ENCODE results near the gene B3GAT1.

B3GAT1 gene

GRCh38 chr11:134392953-134393615, 19.0 kb downstream of the B3GAT1 start:
- no peak overlapping the region for H3K27ac Mint-ChIP-seq

GRCh38 chr11:134391656-134392055, 20.4 kb downstream of the B3GAT1 start:
- Mint-ChIP-seq H3K9me3 (no peaks in the 10 kb centered on the region), H3K27me3 (peaks cover 1% of the 10 kb centered on the region)

More at GRCh38 chr11:134392953-134393615, 19.0 kb downstream of the B3GAT1 start:
- no peaks in the 10 kb centered on the region for H3K36me3 Mint-ChIP-seq
- no peaks in the 10 kb centered on the region for H3K9me3 Mint-ChIP-seq
- peaks cover 3% of the 10 kb centered on the region for H3K27me3 Mint-ChIP-seq
- H3K4me3 Mint-ChIP-seq, result no peak overlapping the region
- H3K4me1 Mint-ChIP-seq, result no peaks in the 10 kb centered on the region

GRCh38 chr11:134390706-134391569, 21.1 kb downstream of the B3GAT1 start:
- Mint-ChIP-seq H3K9me3 (no peaks in the 10 kb centered on the region), H3K4me3 (no peak overlapping the region), H3K27ac (no peak overlapping the region), H3K36me3 (no peaks in the 10 kb centered on the region), H3K4me1 (peaks cover 15% of the 10 kb centered on the region), H3K27me3 (peaks cover 4% of the 10 kb centered on the region)

More at GRCh38 chr11:134391656-134392055, 20.4 kb downstream of the B3GAT1 start:
- Mint-ChIP-seq H3K4me1 (peaks cover 8% of the 10 kb centered on the region), H3K36me3 (no peaks in the 10 kb centered on the region), H3K4me3 (no peak overlapping the region), H3K27ac (no peak overlapping the region)

- Mint-ChIP-seq H3K27ac (no peak overlapping the region), H3K36me3 (no peaks in the 10 kb centered on the region), H3K4me1 (peaks cover 18% of the 10 kb centered on the region)
Observed at GRCh38 chr11:134389464-134390180, 22.4 kb downstream of the B3GAT1 start.

GRCh38 chr11:134388590-134388989, 23.5 kb downstream of the B3GAT1 start:
- peaks cover 18% of the 10 kb centered on the region for H3K4me1 Mint-ChIP-seq
- H3K27me3 Mint-ChIP-seq, result peaks cover 7% of the 10 kb centered on the region
- no peaks in the 10 kb centered on the region for H3K36me3 Mint-ChIP-seq

More at GRCh38 chr11:134389464-134390180, 22.4 kb downstream of the B3GAT1 start:
- H3K27me3 Mint-ChIP-seq, result peaks cover 6% of the 10 kb centered on the region
- no peaks in the 10 kb centered on the region for H3K9me3 Mint-ChIP-seq
- no peak overlapping the region for H3K4me3 Mint-ChIP-seq

GRCh38 chr11:134387501-134387900, 24.5 kb downstream of the B3GAT1 start:
- Mint-ChIP-seq H3K36me3 (no peaks in the 10 kb centered on the region), H3K27ac (no peak overlapping the region), H3K4me3 (no peak overlapping the region), H3K27me3 (peaks cover 7% of the 10 kb centered on the region), H3K4me1 (peaks cover 18% of the 10 kb centered on the region), H3K9me3 (no peaks in the 10 kb centered on the region)

More at GRCh38 chr11:134388590-134388989, 23.5 kb downstream of the B3GAT1 start:
- no peak overlapping the region for H3K27ac Mint-ChIP-seq
- H3K4me3 Mint-ChIP-seq, result no peak overlapping the region
- H3K9me3 Mint-ChIP-seq, result no peaks in the 10 kb centered on the region

- H3K27me3 Mint-ChIP-seq, result peaks cover 7% of the 10 kb centered on the region
- peak overlapping the region; percentile 0 for H3K4me3 Mint-ChIP-seq
- no peaks in the 10 kb centered on the region for H3K36me3 Mint-ChIP-seq
- H3K4me1 Mint-ChIP-seq, result peaks cover 18% of the 10 kb centered on the region
- H3K9me3 Mint-ChIP-seq, result no peaks in the 10 kb centered on the region
- H3K27ac Mint-ChIP-seq, result no peak overlapping the region
Observed at GRCh38 chr11:134386945-134387344, 25.1 kb downstream of the B3GAT1 start.

- no peaks in the 10 kb centered on the region for H3K9me3 Mint-ChIP-seq
- no peaks in the 10 kb centered on the region for H3K36me3 Mint-ChIP-seq
- no peak overlapping the region for H3K4me3 Mint-ChIP-seq
- H3K27me3 Mint-ChIP-seq, result peaks cover 7% of the 10 kb centered on the region
- peaks cover 18% of the 10 kb centered on the region for H3K4me1 Mint-ChIP-seq
- no peak overlapping the region for H3K27ac Mint-ChIP-seq
Observed at GRCh38 chr11:134385774-134386565, 26.1 kb downstream of the B3GAT1 start.

GRCh38 chr11:134385171-134385570, 26.9 kb downstream of the B3GAT1 start:
- peaks cover 18% of the 10 kb centered on the region for H3K4me1 Mint-ChIP-seq
- peaks cover 7% of the 10 kb centered on the region for H3K27me3 Mint-ChIP-seq
- H3K36me3 Mint-ChIP-seq, result no peaks in the 10 kb centered on the region
- no peaks in the 10 kb centered on the region for H3K9me3 Mint-ChIP-seq
- no peak overlapping the region for H3K4me3 Mint-ChIP-seq
- no peak overlapping the region for H3K27ac Mint-ChIP-seq

GRCh38 chr11:134384406-134384805, 27.6 kb downstream of the B3GAT1 start:
- Mint-ChIP-seq H3K4me1 (peaks cover 18% of the 10 kb centered on the region), H3K4me3 (no peak overlapping the region), H3K27me3 (peaks cover 7% of the 10 kb centered on the region), H3K27ac (no peak overlapping the region), H3K9me3 (no peaks in the 10 kb centered on the region), H3K36me3 (no peaks in the 10 kb centered on the region)

GRCh38 chr11:134383576-134384221, 28.3 kb downstream of the B3GAT1 start:
- no peaks in the 10 kb centered on the region for H3K9me3 Mint-ChIP-seq
- no peak overlapping the region for H3K4me3 Mint-ChIP-seq
- peaks cover 18% of the 10 kb centered on the region for H3K4me1 Mint-ChIP-seq
- no peaks in the 10 kb centered on the region for H3K36me3 Mint-ChIP-seq
- no peak overlapping the region for H3K27ac Mint-ChIP-seq
- H3K27me3 Mint-ChIP-seq, result peaks cover 7% of the 10 kb centered on the region

GRCh38 chr11:134382830-134383229, 29.2 kb downstream of the B3GAT1 start:
- Mint-ChIP-seq H3K4me1 (peaks cover 18% of the 10 kb centered on the region), H3K4me3 (no peak overlapping the region), H3K27ac (no peak overlapping the region), H3K9me3 (no peaks in the 10 kb centered on the region), H3K27me3 (peaks cover 6% of the 10 kb centered on the region), H3K36me3 (no peaks in the 10 kb centered on the region)

- peaks cover 6% of the 10 kb centered on the region for H3K27me3 Mint-ChIP-seq
- H3K4me1 Mint-ChIP-seq, result peaks cover 16% of the 10 kb centered on the region
- H3K36me3 Mint-ChIP-seq, result no peaks in the 10 kb centered on the region
- no peak overlapping the region for H3K27ac Mint-ChIP-seq
- H3K9me3 Mint-ChIP-seq, result no peaks in the 10 kb centered on the region
- no peak overlapping the region for H3K4me3 Mint-ChIP-seq
Observed at GRCh38 chr11:134382257-134382656, 29.8 kb downstream of the B3GAT1 start.

- Mint-ChIP-seq H3K27ac (no peak overlapping the region), H3K4me3 (no peak overlapping the region), H3K36me3 (no peaks in the 10 kb centered on the region), H3K9me3 (no peaks in the 10 kb centered on the region), H3K27me3 (peaks cover 4% of the 10 kb centered on the region), H3K4me1 (peaks cover 2% of the 10 kb centered on the region)
Observed at GRCh38 chr11:134380785-134381184, 31.3 kb downstream of the B3GAT1 start.

All from activated naive CD4-positive, alpha-beta T cell treated with anti-CD3 and anti-CD28 coated beads, Interleukin-2, amount 50 U/mL, for 24 hours (primary cell).